K562 treated with DMSO at 1 percent for 24 hours (cell line): Measurements from ENCODE around the gene NGDN. TPM values are rescaled to one million over a fixed set of nuclear protein-coding genes. Genes with fewer than 3 reads are reported as not detected.

Experiments
- total RNA-seq: library from RNA; unstranded; fragments of 300-600 nt; gene quantifications from 2 replicates; pipeline ENCODE4 v1.2.3, GENCODE V29; 2022; ENCODE audit warnings: low read depth; ENCODE audit not compliant: insufficient read depth

NGDN gene, protein sequence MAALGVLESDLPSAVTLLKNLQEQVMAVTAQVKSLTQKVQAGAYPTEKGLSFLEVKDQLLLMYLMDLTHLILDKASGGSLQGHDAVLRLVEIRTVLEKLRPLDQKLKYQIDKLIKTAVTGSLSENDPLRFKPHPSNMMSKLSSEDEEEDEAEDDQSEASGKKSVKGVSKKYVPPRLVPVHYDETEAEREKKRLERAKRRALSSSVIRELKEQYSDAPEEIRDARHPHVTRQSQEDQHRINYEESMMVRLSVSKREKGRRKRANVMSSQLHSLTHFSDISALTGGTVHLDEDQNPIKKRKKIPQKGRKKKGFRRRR
- total RNA-seq = 31.3 and 32.8 TPM in 2 replicates

DNA sequence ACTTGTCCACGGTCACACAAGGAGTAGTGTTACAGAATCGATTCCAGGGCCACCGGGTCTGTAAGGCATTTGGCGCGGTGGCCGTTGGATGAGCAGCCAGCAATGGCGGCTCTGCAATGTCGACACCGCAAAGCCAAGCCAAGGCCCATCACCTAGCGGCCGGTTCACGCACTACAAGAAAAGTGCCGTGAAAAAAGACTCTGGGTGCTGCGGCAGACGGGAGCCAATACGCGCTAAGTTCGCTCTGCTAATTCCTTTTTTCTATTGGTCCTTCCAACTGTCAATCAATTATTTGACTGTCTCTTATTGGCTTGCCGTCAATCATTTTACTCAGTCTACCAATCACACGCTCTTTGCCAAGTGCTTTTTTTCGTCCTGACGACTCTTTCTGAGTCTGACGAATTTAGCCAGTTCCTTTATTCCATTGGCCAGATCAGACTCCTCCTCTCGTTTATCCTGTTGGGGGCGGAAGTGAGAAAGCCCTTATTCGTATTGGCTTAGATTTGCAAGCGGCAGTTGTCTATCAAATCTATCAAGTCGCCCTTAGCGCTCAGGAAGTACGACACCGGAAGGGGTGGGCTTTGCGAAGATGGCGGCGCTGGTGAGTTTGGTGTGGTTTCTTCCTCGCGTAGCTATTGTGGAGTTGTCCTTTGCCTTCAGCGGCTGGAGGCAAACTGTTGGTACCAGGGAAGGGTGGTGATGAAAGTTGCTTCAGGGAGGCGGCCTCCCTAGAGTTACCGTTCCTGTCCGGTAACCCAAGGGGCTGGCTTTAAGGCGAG, at the start of gene NGDN:
NGDN (plus strand) TSS at position 577 of the 779 bp plus-strand sequence; CDS start at position 590, 13 bp downstream.

DNA sequence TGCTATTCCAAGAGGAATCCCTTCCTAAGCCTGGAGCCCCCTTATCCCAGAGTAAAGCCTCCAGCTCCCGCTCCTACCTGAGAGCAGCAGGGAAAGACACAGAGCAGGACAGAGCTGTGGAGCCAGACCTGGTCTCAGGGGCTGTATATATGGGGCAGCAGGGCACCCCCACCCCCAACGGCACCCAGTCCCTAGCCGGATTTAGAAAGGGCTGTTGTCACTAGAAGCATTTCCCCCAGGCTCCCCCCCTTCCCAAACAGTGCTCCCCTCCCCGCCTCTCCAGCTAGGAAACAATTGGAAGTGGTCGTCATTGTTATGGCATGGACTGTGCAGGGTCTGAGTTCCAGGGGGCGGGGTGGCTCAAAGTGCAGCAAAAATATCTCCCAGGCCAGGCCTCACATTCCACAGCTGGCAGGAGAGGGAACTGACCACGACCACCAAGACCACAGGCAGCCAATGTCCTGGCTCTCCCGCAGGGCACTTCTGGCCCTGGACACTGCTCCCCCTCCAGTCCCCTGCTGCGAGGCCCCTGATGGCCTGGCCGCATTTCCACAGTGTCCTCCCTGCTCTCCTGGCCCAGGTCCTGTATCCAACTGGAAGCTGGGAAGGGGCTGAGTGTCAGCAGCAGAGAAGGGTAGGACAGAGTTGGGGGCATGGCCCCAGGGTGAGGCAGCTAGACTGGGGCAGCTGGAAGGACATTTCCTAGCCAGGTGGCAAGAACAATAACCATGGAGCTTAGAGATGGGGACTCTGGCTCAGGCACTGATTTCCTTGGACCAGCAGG, 33.8 kb upstream of the NGDN start, which contains the start of gene MYH7:
MYH7 (minus strand) TSS at position 118 of the 784 bp plus-strand sequence. CDS start 1,928 bp downstream, outside the sequence.

Other genes starting within 250 kb of the NGDN start
- gene RNF212B, start 231.8 kb upstream of the NGDN start, total RNA-seq = not detected in 2 replicates
- gene HOMEZ, start 183.6 kb upstream of the NGDN start, total RNA-seq = 11.7 and 15.7 TPM in 2 replicates
- 9.0 and 10.3 TPM in 2 replicates for gene PPP1R3E, start 166.8 kb upstream of the NGDN start, total RNA-seq
- gene BCL2L2, start 162.9 kb upstream of the NGDN start, total RNA-seq = 18.4 and 20.3 TPM in 2 replicates
- gene PABPN1, start 148.2 kb upstream of the NGDN start, total RNA-seq = 97.6 and 109 TPM in 2 replicates
- 0.73 and 1.1 TPM in 2 replicates for gene SLC22A17, start 116.8 kb upstream of the NGDN start, total RNA-seq
- not detected in 2 replicates for gene EFS, start 104.5 kb upstream of the NGDN start, total RNA-seq
- gene IL25, start 96.9 kb upstream of the NGDN start, total RNA-seq = not detected in 2 replicates
- not detected in 2 replicates for gene CMTM5, start 92.7 kb upstream of the NGDN start, total RNA-seq
- not detected in 2 replicates for gene MYH6, start 61.4 kb upstream of the NGDN start, total RNA-seq
- not detected in 2 replicates for gene MYH7, start 34.0 kb upstream of the NGDN start, total RNA-seq
- 0.14 and 0.25 TPM in 2 replicates for gene ZFHX2, start 82.1 kb downstream of the NGDN start, total RNA-seq
- gene THTPA, start 86.6 kb downstream of the NGDN start, total RNA-seq = 5.7 and 7.4 TPM in 2 replicates
- gene AP1G2, start 98.1 kb downstream of the NGDN start, total RNA-seq = 45.8 and 58.3 TPM in 2 replicates
- gene JPH4, start 109.1 kb downstream of the NGDN start, total RNA-seq = 0.45 TPM in 2 replicates
- 198 and 223 TPM in 2 replicates for gene DHRS2, start 166.7 kb downstream of the NGDN start, total RNA-seq